ENCODE data around the gene MICAL2. TPM values are rescaled to one million over a fixed set of nuclear protein-coding genes. Genes with fewer than 3 reads are reported as not detected.

Gene MICAL2
- total RNA-seq, 1 donor from 2014 or later, result 21.7 TPM

DNA sequence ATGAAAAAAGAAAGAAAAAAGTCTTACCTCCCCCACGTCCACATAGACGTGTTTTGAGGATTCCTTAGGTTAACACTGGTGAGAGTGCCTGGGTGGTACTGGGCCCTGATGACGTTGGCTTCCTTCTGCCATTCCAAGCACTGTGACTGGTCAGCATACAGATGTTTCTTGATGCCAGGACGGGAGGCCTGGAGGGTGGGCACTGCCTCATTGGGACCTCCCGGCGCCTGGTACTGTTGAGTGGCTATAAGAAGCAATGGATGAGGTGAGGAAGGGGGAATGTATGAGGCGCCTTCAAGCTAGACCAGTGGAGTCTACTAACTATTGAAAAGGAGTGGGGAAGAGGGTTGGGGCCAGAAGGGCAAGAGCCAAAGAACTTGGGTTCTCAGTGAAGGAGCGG is 45.3 kb downstream of the MICAL2 start:
- no peaks in the 10 kb centered on the region for H3K9me3 Mint-ChIP-seq (ENCODE audit: unreplicated experiment)
- no peak overlapping the region for H3K27ac Mint-ChIP-seq (ENCODE audit: unreplicated experiment)
- H3K36me3 Mint-ChIP-seq (ENCODE audit: low read depth, unreplicated experiment), result no peaks in the 10 kb centered on the region
- no peak for DNase-seq (ENCODE audit: low spot score)
- peaks cover 1% of the 10 kb centered on the region for H3K27me3 Mint-ChIP-seq (ENCODE audit: unreplicated experiment)
- TF ChIP-seq, protein P1, sequence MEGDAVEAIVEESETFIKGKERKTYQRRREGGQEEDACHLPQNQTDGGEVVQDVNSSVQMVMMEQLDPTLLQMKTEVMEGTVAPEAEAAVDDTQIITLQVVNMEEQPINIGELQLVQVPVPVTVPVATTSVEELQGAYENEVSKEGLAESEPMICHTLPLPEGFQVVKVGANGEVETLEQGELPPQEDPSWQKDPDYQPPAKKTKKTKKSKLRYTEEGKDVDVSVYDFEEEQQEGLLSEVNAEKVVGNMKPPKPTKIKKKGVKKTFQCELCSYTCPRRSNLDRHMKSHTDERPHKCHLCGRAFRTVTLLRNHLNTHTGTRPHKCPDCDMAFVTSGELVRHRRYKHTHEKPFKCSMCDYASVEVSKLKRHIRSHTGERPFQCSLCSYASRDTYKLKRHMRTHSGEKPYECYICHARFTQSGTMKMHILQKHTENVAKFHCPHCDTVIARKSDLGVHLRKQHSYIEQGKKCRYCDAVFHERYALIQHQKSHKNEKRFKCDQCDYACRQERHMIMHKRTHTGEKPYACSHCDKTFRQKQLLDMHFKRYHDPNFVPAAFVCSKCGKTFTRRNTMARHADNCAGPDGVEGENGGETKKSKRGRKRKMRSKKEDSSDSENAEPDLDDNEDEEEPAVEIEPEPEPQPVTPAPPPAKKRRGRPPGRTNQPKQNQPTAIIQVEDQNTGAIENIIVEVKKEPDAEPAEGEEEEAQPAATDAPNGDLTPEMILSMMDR (IDR thresholded peaks at IDR 0.05; ENCODE audit: unreplicated experiment), result no peak
- H3K4me3 Mint-ChIP-seq (ENCODE audit: unreplicated experiment), result no peak overlapping the region
- H3K4me1 Mint-ChIP-seq (ENCODE audit: unreplicated experiment), result no peaks in the 10 kb centered on the region

DNA sequence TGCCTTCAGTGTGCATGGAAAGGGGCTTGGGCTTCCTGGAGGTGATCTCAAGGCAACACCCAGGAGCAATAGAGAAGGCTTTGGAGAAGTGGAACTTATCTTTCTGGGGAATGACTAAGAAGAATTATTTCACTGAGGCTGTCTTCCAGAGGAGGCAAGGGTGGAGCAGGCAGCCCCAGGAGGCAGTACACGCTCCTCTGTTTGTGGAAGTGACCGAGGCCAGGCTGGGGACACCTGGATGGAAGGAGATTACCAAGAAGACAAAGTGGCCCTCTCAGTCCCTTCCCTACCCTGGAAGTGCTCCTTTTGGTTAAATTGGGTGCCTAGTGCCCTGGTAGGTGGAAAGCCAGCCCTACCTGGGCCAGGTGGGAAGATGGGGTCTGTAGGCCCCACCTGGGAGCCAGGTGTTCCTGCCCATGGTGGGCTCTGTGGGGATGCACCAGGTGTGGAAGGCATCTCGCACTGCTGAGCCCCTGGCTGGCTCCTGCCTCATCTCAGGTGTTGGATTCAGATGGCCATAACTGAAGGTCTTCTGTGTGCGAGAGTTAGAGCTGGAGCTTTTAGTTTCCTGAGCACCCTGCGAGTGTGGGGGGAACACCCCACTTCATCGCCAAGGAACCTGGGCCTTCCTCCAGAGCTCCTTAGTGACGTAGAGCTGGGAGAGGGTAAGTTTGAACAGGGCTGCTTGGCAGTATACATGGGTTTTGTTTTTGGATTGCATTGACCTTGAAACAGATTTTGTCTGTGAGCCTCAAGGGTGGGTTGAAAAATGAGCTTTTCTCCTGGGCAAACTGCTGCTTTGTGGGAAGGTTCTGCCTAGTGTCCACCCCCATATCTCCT is 46.1 kb downstream of the MICAL2 start:
- Mint-ChIP-seq H3K36me3 (ENCODE audit: low read depth, unreplicated experiment) (no peaks in the 10 kb centered on the region), H3K27me3 (ENCODE audit: unreplicated experiment) (peaks cover 4% of the 10 kb centered on the region), H3K9me3 (ENCODE audit: unreplicated experiment) (no peaks in the 10 kb centered on the region), H3K27ac (ENCODE audit: unreplicated experiment) (no peak overlapping the region), H3K4me1 (ENCODE audit: unreplicated experiment) (no peaks in the 10 kb centered on the region), H3K4me3 (ENCODE audit: unreplicated experiment) (no peak overlapping the region)
- no peak for DNase-seq (ENCODE audit: low spot score)
- TF ChIP-seq, protein P1 (IDR thresholded peaks at IDR 0.05; ENCODE audit: unreplicated experiment), result no peak

DNA sequence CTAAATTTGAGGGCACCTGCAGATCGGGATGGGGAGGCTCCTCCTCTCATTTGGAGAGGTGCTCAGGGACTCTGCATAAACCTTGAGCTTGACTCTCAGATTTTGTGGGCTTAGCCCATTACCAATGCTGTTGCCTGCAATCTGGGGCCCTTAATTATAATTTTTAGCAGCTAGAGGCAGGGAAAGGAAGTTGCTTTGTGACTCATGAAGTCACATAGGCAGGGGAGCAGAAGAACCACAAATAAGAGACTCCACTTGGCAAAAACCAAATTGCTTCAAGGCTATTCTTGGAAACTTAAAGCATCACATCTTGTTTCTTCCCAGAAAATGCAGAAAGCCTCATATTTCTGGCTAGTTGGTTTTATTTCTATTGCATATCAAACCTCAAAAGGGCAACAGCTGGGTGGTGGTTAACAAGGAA is 46.9 kb downstream of the MICAL2 start:
- H3K27me3 Mint-ChIP-seq (ENCODE audit: unreplicated experiment), result peaks cover 4% of the 10 kb centered on the region

DNA sequence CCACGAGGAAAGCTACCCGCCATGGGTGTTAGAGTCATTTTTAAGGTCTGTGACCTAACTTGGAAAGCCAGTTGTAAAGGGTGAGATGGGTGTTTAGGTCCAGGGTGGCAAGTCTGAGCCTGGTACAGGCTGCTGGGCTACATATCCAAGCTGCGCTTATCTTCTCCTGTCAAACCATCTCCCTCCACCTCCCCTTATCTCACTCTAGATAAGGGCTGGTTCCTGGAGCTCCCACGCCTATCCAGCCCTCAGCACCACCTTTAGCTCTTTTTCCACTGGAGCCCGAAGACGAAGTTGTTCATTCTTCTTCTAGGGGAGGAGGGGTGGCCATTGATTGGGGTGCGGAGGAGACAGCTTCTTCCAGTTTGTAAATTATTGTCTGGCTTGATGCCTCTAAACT is 48.5 kb downstream of the MICAL2 start:
- TF ChIP-seq, protein P1 (IDR thresholded peaks at IDR 0.05; ENCODE audit: unreplicated experiment), result no peak
- Mint-ChIP-seq H3K4me3 (ENCODE audit: unreplicated experiment) (no peak overlapping the region), H3K4me1 (ENCODE audit: unreplicated experiment) (no peaks in the 10 kb centered on the region), H3K36me3 (ENCODE audit: low read depth, unreplicated experiment) (no peaks in the 10 kb centered on the region), H3K27ac (ENCODE audit: unreplicated experiment) (no peak overlapping the region), H3K9me3 (ENCODE audit: unreplicated experiment) (no peaks in the 10 kb centered on the region), H3K27me3 (ENCODE audit: unreplicated experiment) (peaks cover 4% of the 10 kb centered on the region)
- DNase-seq (ENCODE audit: low spot score), result no peak

More for the DNA sequence above, 46.9 kb downstream of the MICAL2 start:
- Mint-ChIP-seq H3K4me3 (ENCODE audit: unreplicated experiment) (no peak overlapping the region), H3K27ac (ENCODE audit: unreplicated experiment) (no peak overlapping the region), H3K9me3 (ENCODE audit: unreplicated experiment) (no peaks in the 10 kb centered on the region), H3K36me3 (ENCODE audit: low read depth, unreplicated experiment) (no peaks in the 10 kb centered on the region), H3K4me1 (ENCODE audit: unreplicated experiment) (no peaks in the 10 kb centered on the region)
- DNase-seq (ENCODE audit: low spot score), result no peak
- TF ChIP-seq, protein P1 (IDR thresholded peaks at IDR 0.05; ENCODE audit: unreplicated experiment), result no peak

DNA sequence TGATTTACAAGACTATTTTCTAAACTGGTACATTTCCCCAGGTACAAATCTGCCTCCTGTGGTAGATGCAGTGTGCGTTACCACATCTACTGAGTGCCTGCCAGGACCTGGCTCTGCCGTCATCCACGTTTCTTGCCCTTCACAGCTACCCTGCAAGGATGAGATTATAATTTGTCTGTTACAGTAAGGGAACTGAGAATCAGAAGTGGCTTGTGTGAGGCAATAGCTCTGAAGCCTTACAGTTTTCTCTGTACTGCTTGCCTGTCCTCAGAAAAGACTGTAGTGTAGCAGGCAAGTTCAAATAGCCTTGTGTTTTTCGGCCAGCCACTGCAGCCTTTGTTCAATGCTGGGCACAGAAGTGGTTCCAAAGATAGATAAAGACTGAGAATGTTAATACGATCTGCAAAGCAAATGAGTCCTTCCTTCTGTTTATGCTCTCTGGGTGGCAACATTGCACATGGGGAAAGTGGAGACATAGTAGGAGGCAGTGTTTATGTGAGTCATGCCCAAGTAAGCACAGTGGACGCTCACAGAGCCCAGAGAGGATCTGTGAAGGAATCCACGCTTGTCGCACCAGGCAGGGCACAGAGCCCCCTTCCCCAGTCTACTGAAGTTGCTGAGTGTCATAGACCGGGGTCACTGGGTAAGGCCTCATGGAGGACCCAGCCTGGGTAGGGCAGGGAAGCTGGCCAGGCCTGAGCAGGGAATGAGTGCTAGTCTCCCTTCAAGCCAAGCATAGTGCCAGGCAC is 49.1 kb downstream of the MICAL2 start:
- TF ChIP-seq, protein P1 (IDR thresholded peaks at IDR 0.05; ENCODE audit: unreplicated experiment), result no peak
- Mint-ChIP-seq H3K9me3 (ENCODE audit: unreplicated experiment) (no peaks in the 10 kb centered on the region), H3K27me3 (ENCODE audit: unreplicated experiment) (peaks cover 4% of the 10 kb centered on the region), H3K4me3 (ENCODE audit: unreplicated experiment) (no peak overlapping the region), H3K4me1 (ENCODE audit: unreplicated experiment) (no peaks in the 10 kb centered on the region), H3K36me3 (ENCODE audit: low read depth, unreplicated experiment) (no peaks in the 10 kb centered on the region), H3K27ac (ENCODE audit: unreplicated experiment) (no peak overlapping the region)
- no peak for DNase-seq (ENCODE audit: low spot score)
